NT2/D1 (cell line): ENCODE measurements around the gene SGTB.

Source experiments
- YY1 ChIP-seq: IDR thresholded peaks from 2 replicates; pipeline ENCODE4 v1.6.1; 2011; ENCODE audit not compliant: insufficient read length, insufficient read depth
- ZNF274 ChIP-seq: IDR thresholded peaks from 2 replicates; pipeline ENCODE4 v1.6.1; 2011; ENCODE audit warnings: mild to moderate bottlenecking, low read depth, low read length

DNA sequence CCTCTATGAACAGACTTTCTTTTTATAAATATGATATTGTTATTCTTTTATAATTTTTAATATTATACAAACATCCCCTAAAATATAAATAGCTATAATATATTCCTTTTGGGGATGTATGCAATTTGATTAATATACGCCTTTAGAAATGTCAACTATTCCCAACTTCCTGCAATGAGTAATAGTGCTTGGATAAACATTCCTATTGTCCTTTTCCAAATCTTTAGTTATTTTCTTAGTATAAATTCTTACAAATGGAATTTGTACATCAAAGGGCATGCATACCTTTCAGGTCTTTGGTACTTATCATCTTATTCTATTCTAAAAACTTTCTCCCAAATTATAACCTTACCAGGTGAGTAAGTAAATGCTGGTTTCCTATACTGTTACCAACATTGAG lies 6.3 kb upstream of the SGTB start:
- TF ChIP-seq ZNF274 (no peak), YY1 (no peak)
